ENCODE data around the gene FLNC. TPM values are rescaled to one million over a fixed set of nuclear protein-coding genes. Genes with fewer than 3 reads are reported as not detected.

The FLNC gene
- total and polyA plus RNA-seq, 2 donors (not counting 1 experiment from before 2014, with no cell fraction given) = 0.01 TPM; not detected in 1

- H3K36me3 ChIP-seq (replicated peaks in 1 of 2; ENCODE audit: control extremely low read depth in 1 of 2, control insufficient read depth in 1 of 2, extremely low read depth in 1 of 2, insufficient read depth in 2 of 2, low read length in 1 of 2) = no peaks in the 10 kb centered on the region
- H3K4me2 ChIP-seq (replicated peaks; ENCODE audit: low read depth, low read length, poor library complexity, severe bottlenecking) = no peak overlapping the region
- Mint-ChIP-seq H3K9me3 (ENCODE audit: insufficient read depth) (no peaks in the 10 kb centered on the region), H3K4me3 (no peak overlapping the region), H3K4me1 (peaks cover 2% of the 10 kb centered on the region), H3K27ac (no peak overlapping the region), H3K27me3 (no peaks in the 10 kb centered on the region)
- ChIA-PET POLR2A (interaction anchor here (0.6 kb wide), 1 partner anchor 30 kb away, joined by 7 read pairs; no protein-coding TSS in a partner anchor), CTCF (interaction anchor here (0.9 kb wide), 1 partner anchor 87 kb away, joined by 3 read pairs; no protein-coding TSS in a partner anchor)
- ATAC-seq (ENCODE audit: low read depth) (no peak), DNase-seq (no peak)
- no peaks in the 10 kb centered on the region for H3K27me3 ChIP-seq (replicated peaks in 1 of 4; ENCODE audit: control extremely low read depth in 1 of 4, control insufficient read depth in 3 of 4, insufficient read depth in 4 of 4, low read length in 3 of 4)
- H3K9me3 ChIP-seq (ENCODE audit: control extremely low read depth in 1 of 3, control insufficient read depth in 2 of 3, insufficient read depth in 1 of 3, low read length in 2 of 3) = no peaks in the 10 kb centered on the region
- TF ChIP-seq, protein P1, sequence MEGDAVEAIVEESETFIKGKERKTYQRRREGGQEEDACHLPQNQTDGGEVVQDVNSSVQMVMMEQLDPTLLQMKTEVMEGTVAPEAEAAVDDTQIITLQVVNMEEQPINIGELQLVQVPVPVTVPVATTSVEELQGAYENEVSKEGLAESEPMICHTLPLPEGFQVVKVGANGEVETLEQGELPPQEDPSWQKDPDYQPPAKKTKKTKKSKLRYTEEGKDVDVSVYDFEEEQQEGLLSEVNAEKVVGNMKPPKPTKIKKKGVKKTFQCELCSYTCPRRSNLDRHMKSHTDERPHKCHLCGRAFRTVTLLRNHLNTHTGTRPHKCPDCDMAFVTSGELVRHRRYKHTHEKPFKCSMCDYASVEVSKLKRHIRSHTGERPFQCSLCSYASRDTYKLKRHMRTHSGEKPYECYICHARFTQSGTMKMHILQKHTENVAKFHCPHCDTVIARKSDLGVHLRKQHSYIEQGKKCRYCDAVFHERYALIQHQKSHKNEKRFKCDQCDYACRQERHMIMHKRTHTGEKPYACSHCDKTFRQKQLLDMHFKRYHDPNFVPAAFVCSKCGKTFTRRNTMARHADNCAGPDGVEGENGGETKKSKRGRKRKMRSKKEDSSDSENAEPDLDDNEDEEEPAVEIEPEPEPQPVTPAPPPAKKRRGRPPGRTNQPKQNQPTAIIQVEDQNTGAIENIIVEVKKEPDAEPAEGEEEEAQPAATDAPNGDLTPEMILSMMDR (IDR thresholded peaks at IDR 0.05) = no peak
- H3K4me3 ChIP-seq (ENCODE audit: control extremely low read depth in 1 of 5, extremely low read depth in 1 of 5, insufficient read depth in 1 of 5, low read depth in 2 of 5, low read length in 4 of 5) = no peak overlapping the region
- no peaks in the 10 kb centered on the region for H4K20me1 ChIP-seq (ENCODE audit: control insufficient read depth, insufficient read depth, low read length, poor library complexity, severe bottlenecking)
- intact Hi-C loops (cut with micrococcal nuclease) = no loop called here
- no peak overlapping the region for H3K27ac ChIP-seq (ENCODE audit: low read length in 2 of 2)
- peaks cover 5 to 9% of the 10 kb centered on the region in 2 donors for H3K4me1 ChIP-seq (ENCODE audit: control insufficient read depth in 2 of 2, insufficient read depth in 2 of 2, low read length in 2 of 2)
- H3K79me2 ChIP-seq (ENCODE audit: control insufficient read depth, insufficient read depth, low read length) = no peaks in the 10 kb centered on the region
- no peak overlapping the region for H2AFZ ChIP-seq (ENCODE audit: insufficient read depth, low read depth, low read length, poor library complexity, severe bottlenecking)
- 89% methylated on average over 4 of the region's 5 CpGs for WGBS (ENCODE audit: insufficient coverage)
- no peak overlapping the region for H3K9ac ChIP-seq (ENCODE audit: low read length)
Measured at GRCh38 chr7:128796327-128796726, 33.9 kb upstream of the FLNC start.

DNA sequence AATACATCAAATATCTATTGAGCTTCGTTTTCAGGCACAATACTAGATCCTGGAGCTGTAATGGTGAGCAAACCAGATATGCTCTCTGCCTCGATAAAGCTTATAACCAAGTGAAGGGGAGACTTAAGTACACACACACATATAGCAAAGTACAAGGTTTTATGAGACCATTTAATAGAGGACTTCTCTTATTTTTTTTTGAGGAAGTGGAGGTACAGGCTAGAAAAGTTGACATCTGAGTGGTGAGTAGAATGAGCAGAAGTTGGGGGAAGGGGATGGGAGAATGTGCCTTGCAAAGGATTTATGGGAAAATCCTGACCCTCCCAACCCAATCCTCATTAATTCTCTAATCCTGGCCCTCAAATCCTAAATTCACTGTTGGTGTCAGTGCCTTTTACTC lies 30.8 kb upstream of the FLNC start:
- Histone ChIP-seq H3K27ac (ENCODE audit: low read length in 2 of 2) (no peak overlapping the region), H3K4me3 (ENCODE audit: control extremely low read depth in 1 of 5, extremely low read depth in 1 of 5, insufficient read depth in 1 of 5, low read depth in 2 of 5, low read length in 4 of 5) (no peak overlapping the region), H2AFZ (ENCODE audit: insufficient read depth, low read depth, low read length, poor library complexity, severe bottlenecking) (no peak overlapping the region), H3K9ac (ENCODE audit: low read length) (no peak overlapping the region), H3K4me1 (ENCODE audit: control insufficient read depth in 2 of 2, insufficient read depth in 2 of 2, low read length in 2 of 2) (no peaks in the 10 kb centered on the region), H3K27me3 (replicated peaks in 1 of 4; ENCODE audit: control extremely low read depth in 1 of 4, control insufficient read depth in 3 of 4, insufficient read depth in 4 of 4, low read length in 3 of 4) (no peaks in the 10 kb centered on the region), H4K20me1 (ENCODE audit: control insufficient read depth, insufficient read depth, low read length, poor library complexity, severe bottlenecking) (no peaks in the 10 kb centered on the region), H3K9me3 (ENCODE audit: control extremely low read depth in 1 of 3, control insufficient read depth in 2 of 3, insufficient read depth in 1 of 3, low read length in 2 of 3) (no peaks in the 10 kb centered on the region), H3K4me2 (replicated peaks; ENCODE audit: low read depth, low read length, poor library complexity, severe bottlenecking) (no peak overlapping the region), H3K36me3 (replicated peaks in 1 of 2; ENCODE audit: control extremely low read depth in 1 of 2, control insufficient read depth in 1 of 2, extremely low read depth in 1 of 2, insufficient read depth in 2 of 2, low read length in 1 of 2) (no peaks in the 10 kb centered on the region), H3K79me2 (ENCODE audit: control insufficient read depth, insufficient read depth, low read length) (no peaks in the 10 kb centered on the region)
- no peaks in the 10 kb centered on the region for H3K27me3 Mint-ChIP-seq
- no peaks in the 10 kb centered on the region for H3K9me3 Mint-ChIP-seq (ENCODE audit: insufficient read depth)
- intact Hi-C loops (cut with micrococcal nuclease) = no loop called here
- no peak overlapping the region for H3K27ac Mint-ChIP-seq
- ChIA-PET CTCF (no interaction called here), POLR2A (no interaction called here)
- DNase-seq (no peak), ATAC-seq (ENCODE audit: low read depth) (no peak)
- no CpG with 5 or more reads among the region's 2 CpGs for WGBS (ENCODE audit: insufficient coverage)
- no peak for TF ChIP-seq EZH2 (IDR thresholded peaks at IDR 0.05; ENCODE audit: borderline replicate concordance, insufficient read depth, low read depth, low read length, poor library complexity, severe bottlenecking)
- TF ChIP-seq, protein P1 (IDR thresholded peaks at IDR 0.05) = no peak
- no peaks in the 10 kb centered on the region for H3K4me1 Mint-ChIP-seq
- H3K4me3 Mint-ChIP-seq = no peak overlapping the region

Data from B cell (primary cell).